Medulla oblongata (tissue), 1 donor: Measurements from ENCODE around the gene CD53.
"Not testable (repeated sequence)": the region's sequence is repeated elsewhere in the genome, so short reads cannot be mapped to it uniquely, and the experiment has no call there.

Experiments used
- DNase-seq: peaks from one replicate; pipeline ENCODE4 v3.0.0-alpha.2; 2015; ENCODE audit errors: extremely low spot score

Gene CD53

DNA sequence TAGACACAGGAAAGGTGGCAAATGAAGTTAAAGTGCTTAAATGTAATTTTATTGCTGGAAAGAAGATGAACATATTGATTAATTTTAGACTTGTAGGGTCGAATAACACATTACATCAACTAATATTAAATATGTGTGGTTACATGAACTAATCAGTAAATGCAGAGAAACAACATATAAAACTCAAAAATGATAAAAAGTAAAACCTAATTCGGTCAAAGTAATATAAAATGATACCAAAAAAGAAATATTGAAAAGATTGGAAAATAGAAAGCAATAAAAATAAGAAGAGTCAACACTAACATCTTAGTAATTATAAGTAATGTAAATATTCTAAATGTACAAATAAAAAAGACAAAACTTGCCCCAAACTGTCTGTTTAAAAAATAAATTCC lies 43.3 kb downstream of the CD53 start:
- no peak for DNase-seq

- DNase-seq: no peak
Observed at GRCh38 chr1:110916669-110917306, 43.8 kb downstream of the CD53 start.

- DNase-seq: no peak
Observed at GRCh38 chr1:110918016-110918415, 45.1 kb downstream of the CD53 start.

DNA sequence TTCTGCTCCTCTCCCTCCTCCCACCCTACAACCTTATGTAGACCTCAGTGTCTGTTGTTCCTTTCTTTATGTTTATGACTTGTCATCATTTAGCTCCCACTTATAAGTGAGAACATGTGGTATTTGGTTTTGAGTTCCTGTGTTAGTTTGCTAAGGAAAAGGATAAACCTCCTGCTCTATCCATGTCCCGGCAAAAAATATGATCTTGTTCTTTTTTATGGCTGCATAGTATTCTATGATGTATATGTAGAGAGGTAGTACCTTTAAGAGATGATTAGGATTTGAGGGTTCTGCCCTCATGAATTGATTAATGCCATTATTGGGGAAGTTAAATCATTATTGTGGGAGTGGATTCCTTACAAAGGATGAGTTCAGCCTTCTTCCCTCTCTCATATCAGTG lies 49.0 kb downstream of the CD53 start:
- DNase-seq: no peak

DNA sequence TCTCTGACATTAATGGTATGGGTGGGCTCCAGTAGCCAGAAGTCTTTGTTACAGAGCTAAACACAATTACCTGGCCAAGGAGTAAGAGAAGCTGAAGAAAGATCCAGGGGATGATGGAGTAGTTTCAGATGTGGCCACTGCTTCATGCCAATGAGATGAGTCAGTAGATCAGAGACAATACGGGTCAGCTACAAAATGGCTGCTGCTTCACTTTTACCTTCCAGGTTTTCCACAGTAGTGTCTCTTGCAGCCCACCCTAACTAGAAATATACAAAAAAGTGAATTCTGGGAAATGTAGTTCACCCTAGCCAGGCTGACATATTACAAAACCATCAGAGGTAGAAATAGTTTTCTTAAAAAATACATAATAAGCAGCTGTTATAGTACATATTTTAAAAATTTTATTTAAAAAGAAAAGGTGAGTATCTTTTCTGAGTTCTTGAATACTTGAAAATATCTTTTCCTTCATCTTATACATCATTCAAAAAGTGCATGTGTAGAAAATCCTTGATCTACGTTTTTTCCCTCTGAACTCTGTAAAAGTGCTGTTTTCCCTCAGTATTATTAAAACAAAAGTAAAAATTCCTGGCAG lies 54.6 kb downstream of the CD53 start:
- no peak for DNase-seq

DNA sequence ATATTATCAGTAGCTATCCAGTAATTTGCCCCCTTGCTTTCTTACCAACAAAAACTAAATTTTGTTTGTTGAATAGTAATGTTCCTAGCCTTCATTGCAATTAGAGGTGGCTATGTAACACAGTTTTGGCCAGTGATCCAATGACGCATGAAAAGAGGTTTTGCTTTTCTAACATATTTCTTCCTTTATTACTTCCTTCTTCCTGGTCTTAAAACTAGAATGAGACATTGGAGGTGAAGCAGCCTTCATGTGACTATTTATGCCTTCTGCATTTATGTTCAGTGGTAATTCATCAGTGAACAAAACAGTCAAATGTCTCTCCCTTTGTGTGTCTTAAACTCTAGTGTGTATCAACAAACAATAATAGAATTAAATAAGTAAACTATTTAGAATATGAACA lies 55.2 kb downstream of the CD53 start:
- DNase-seq: no peak

DNA sequence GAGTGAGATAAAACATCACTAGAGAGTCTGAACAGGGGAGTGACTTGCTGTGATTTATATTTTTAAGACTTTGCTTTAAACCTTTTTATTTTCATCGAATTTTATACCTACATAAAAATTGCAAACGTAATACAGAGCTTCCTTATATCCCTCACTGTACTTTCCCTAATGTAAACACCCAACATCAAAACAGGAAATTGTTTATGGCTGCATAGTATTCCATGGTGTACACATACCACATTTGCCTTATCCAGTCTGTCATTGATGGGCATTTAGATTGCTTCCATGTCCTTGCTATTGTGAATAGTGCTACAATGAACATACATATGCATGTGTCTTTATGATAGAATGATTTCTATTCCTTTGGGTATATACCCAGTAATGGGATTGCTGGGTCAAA lies 56.0 kb downstream of the CD53 start:
- DNase-seq: no peak

GRCh38 chr1:110931097-110931496 lies 58.1 kb downstream of the CD53 start:
- not testable (repeated sequence) for DNase-seq

DNA sequence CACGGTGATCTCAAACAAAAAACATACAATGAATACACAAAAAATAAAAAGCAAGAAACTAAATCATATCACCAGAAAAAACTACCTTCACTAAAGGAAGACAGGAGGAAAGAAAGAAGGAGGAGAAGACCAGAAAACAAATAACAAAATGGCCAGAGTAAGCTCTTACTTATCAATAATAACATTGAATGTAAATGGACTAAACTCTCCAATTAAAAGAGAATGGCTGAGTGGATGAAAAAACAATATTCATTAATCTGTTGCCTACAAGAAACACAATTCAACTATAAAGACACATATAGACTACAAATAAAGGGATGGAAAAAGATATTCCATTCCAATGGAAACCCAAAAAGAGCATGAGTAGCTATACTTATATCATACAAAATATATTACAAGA lies 63.6 kb downstream of the CD53 start:
- no peak for DNase-seq

DNA sequence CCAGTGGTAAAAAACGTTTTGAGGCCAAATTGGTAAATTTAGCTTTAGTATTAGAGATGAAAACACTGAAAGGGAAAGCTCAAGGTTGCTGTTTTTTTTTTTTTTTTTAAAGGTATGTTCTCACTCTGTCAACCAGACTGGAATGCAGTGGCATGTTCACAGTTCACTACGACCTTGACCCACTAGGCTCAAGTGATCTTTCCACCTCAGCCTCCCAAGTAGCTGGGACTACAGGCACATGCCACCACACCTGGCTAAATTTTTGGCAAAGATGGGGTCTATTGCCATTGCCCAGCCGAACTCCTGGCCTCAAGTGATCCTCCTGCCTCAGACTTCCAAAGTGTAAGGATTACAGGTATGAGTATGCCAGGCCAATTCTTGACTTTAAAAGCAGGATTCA lies 71.9 kb downstream of the CD53 start:
- DNase-seq: no peak

DNA sequence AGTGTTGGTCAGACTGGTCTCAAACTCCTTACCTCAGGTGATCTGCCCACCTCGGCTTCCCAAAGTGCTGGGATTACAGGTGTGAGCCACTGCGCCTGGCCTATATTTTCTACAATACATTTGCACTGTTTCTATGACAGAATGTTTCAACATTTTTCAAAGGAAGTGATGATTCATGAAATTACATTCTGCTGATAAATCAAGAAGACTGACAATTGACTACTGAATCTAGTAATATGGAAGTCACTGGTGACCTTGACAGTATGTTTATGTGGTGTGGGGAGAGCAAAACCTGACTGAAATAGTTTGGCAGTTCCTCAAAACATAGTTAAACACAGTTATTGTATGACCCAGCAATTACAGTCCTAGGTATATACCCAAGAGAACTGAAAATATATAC lies 72.7 kb downstream of the CD53 start:
- no peak for DNase-seq

DNA sequence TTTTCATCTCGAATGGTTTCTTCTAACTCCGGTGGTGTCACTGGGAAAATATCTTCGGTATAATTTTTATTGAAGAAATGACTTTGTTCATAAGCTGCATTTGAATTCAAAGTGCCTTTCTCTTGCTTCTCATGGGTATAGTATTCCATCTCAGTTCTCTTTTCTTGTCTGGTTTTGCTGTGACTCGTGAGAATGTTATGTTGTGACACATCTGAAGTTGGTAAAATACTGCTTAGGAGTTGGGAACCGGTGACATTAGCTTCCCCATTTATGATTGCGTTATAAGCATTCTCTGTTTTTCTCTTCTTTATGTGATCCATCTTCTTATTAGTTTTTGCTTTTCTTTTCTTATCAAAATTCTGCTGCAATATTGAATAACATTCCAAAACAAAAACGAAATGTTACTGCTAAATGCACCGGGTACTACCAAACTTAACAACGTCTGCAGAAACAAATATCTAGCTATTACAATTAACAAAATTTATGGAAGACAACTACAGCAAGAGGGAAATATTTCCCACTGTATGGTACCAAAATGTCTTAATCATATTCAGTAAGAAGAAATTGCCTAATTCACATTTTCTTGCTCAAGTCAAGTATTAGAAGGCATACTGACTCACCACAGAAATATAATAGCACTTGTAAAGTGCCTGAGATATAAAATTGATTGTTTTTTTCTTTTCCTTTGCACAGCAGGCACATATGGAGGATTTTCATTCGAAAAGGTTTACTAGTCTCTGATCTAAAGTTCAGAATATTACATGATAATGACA lies 75.3 kb downstream of the CD53 start:
- DNase-seq: no peak
